Measurements from ENCODE around the gene FNDC3B. TPM values are rescaled to one million over a fixed set of nuclear protein-coding genes. Genes with fewer than 3 reads are reported as not detected.

The FNDC3B gene
- total RNA-seq, 5 donors from 2014 or later (not counting 1 experiment from before 2014, with no cell fraction given), result 18.1 to 46.5 (median 23.5) TPM

- no peak for ATAC-seq (replicated peaks in 1 of 4)
- H3K4me3 ChIP-seq (ENCODE audit: control insufficient read depth in 1 of 2, extremely low read depth in 1 of 2, low read length in 1 of 2), result no peak overlapping the region
- Mint-ChIP-seq H3K9me3 (no peaks in the 10 kb centered on the region), H3K4me1 (peaks cover 75 to 89% (median 87%) of the 10 kb centered on the region in 3 donors), H3K27ac (peak overlapping the region in 1 of 2 donors; percentile 3), H3K4me3 (peak overlapping the region in 1 of 3 donors; percentile 0), H3K36me3 (no peaks in the 10 kb centered on the region), H3K27me3 (no peaks in the 10 kb centered on the region)
- no peaks in the 10 kb centered on the region for H3K9me3 ChIP-seq
- no CpG with 5 or more reads among the region's 1 CpG for WGBS (ENCODE audit: insufficient coverage)
- H3K36me3 ChIP-seq (ENCODE audit: control insufficient read depth in 2 of 2, extremely low read depth in 1 of 2, insufficient read depth in 1 of 2, low read length in 1 of 2), result no peaks in the 10 kb centered on the region
- CTCF ChIA-PET, result no interaction called here
- peaks cover 13 to 43% of the 10 kb centered on the region in 2 experiments for H3K4me1 ChIP-seq (ENCODE audit: control insufficient read depth in 1 of 2, extremely low read depth in 1 of 2, insufficient read depth in 2 of 2, low read length in 2 of 2)
- no peak for DNase-seq
- H3K27me3 ChIP-seq (replicated peaks in 1 of 2; ENCODE audit: control insufficient read depth in 2 of 2, extremely low read depth in 1 of 2, insufficient read depth in 2 of 2, low read length in 1 of 2), result no peaks in the 10 kb centered on the region
- POLR2A ChIA-PET, result interaction anchor here in 1 of 2 donors (0.7 kb wide), 1 partner anchor 621 kb away, joined by 3 read pairs; no protein-coding TSS in a partner anchor
- no peak overlapping the region for H3K27ac ChIP-seq (ENCODE audit: low read length)
Measured at GRCh38 chr3:172099495-172099808, 60.1 kb downstream of the FNDC3B start.

DNA sequence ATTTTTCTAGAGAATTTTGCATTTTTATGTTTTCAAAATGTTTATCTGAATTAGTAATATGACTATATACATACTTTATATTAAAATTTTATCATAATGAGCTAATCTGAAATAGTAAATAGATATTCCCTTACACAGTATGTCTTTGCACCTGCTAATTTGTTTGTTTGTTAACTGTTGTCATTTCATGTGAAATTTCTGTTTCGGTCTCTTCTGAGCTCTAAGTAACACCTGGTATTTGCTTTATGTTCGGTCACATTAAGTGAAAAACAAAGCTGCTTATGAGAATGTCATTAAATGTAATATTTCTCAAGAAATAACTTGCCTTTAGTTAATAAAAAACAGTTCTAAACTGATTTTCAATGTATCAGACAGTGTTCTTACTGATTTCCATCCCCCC lies 61.1 kb downstream of the FNDC3B start:
- CTCF ChIA-PET, result interaction anchor here in 1 of 2 donors (0.6 kb wide), 1 partner anchor 487 kb away, joined by 3 read pairs; no protein-coding TSS in a partner anchor
- Histone ChIP-seq H3K9me3 (no peaks in the 10 kb centered on the region), H3K4me3 (ENCODE audit: control insufficient read depth in 1 of 2, extremely low read depth in 1 of 2, low read length in 1 of 2) (no peak overlapping the region), H3K27me3 (replicated peaks in 1 of 2; ENCODE audit: control insufficient read depth in 2 of 2, extremely low read depth in 1 of 2, insufficient read depth in 2 of 2, low read length in 1 of 2) (no peaks in the 10 kb centered on the region), H3K27ac (ENCODE audit: low read length) (no peak overlapping the region), H3K36me3 (ENCODE audit: control insufficient read depth in 2 of 2, extremely low read depth in 1 of 2, insufficient read depth in 1 of 2, low read length in 1 of 2) (no peaks in the 10 kb centered on the region), H3K4me1 (ENCODE audit: control insufficient read depth in 1 of 2, extremely low read depth in 1 of 2, insufficient read depth in 2 of 2, low read length in 2 of 2) (peaks cover 14 to 48% of the 10 kb centered on the region in 2 experiments)
- Mint-ChIP-seq H3K36me3 (no peaks in the 10 kb centered on the region), H3K4me1 (peaks cover 73 to 88% (median 87%) of the 10 kb centered on the region in 3 donors), H3K27me3 (no peaks in the 10 kb centered on the region), H3K9me3 (no peaks in the 10 kb centered on the region), H3K27ac (no peak overlapping the region), H3K4me3 (no peak overlapping the region)
- no peak for DNase-seq
- ATAC-seq (replicated peaks in 1 of 4), result no peak
- no CpG with 5 or more reads among the region's 2 CpGs for WGBS (ENCODE audit: insufficient coverage)
- POLR2A ChIA-PET, result interaction anchor here in 1 of 2 donors (0.6 kb wide), 1 partner anchor 493 kb away, joined by 9 read pairs; no protein-coding TSS in a partner anchor

DNA sequence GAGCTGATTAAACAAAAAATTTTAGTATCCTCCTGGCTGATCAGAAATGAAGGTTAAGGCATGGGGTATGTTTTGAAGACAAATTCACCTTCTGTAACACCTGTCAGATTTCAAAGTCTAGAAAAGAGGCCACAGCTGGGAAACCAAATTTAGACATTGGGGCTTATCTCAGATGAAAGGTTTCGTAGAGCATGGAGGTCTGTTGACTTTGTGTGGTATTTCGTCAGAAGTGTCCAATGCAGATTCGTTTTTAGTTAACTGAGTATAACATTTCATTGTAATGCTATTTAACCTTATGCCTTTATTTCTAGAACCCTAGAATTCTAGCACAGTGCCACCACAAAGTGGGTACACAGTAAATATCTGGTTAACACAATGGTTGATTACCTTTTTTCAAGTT lies 61.7 kb downstream of the FNDC3B start:
- no CpG with 5 or more reads among the region's 3 CpGs for WGBS (ENCODE audit: insufficient coverage)

GRCh38 chr3:172102123-172102882 lies 62.9 kb downstream of the FNDC3B start:
- peaks cover 28 to 55% of the 10 kb centered on the region in 2 experiments for H3K4me1 ChIP-seq (ENCODE audit: control insufficient read depth in 1 of 2, extremely low read depth in 1 of 2, insufficient read depth in 2 of 2, low read length in 2 of 2)
- no peaks in the 10 kb centered on the region for H3K27me3 ChIP-seq (replicated peaks in 1 of 2; ENCODE audit: control insufficient read depth in 2 of 2, extremely low read depth in 1 of 2, insufficient read depth in 2 of 2, low read length in 1 of 2)
- no peaks in the 10 kb centered on the region for H3K9me3 ChIP-seq
- Mint-ChIP-seq H3K27ac (peak overlapping the region; percentile 89 to 91), H3K27me3 (no peaks in the 10 kb centered on the region), H3K9me3 (no peaks in the 10 kb centered on the region), H3K4me1 (peaks cover 74 to 90% (median 89%) of the 10 kb centered on the region in 3 donors), H3K4me3 (peak overlapping the region; percentile 32 to 66 (median 35)), H3K36me3 (no peaks in the 10 kb centered on the region)
- peak overlapping the region in 1 of 2 donors; percentile 35 for H3K4me3 ChIP-seq (ENCODE audit: control insufficient read depth in 1 of 2, extremely low read depth in 1 of 2, low read length in 1 of 2)
- POLR2A ChIA-PET, result interaction anchor here (0.6 to 1.2 kb wide), 7 partner anchors 8 to 522 kb away, joined by 3 to 5 read pairs (median 4); partner anchors contain the start of gene FNDC3B (in 1 of the 2)
- ATAC-seq (replicated peaks in 1 of 4), result peak; percentile 66 to 83 (median 79)
- peak overlapping the region; percentile 30 for H3K27ac ChIP-seq (ENCODE audit: low read length)
- CTCF ChIA-PET, result interaction anchor here in 1 of 2 donors (0.8 kb wide), 1 partner anchor 63 kb away, joined by 4 read pairs; the partner anchor contains the start of gene FNDC3B
- no CpG with 5 or more reads among the region's 5 CpGs for WGBS (ENCODE audit: insufficient coverage)
- H3K36me3 ChIP-seq (ENCODE audit: control insufficient read depth in 2 of 2, extremely low read depth in 1 of 2, insufficient read depth in 1 of 2, low read length in 1 of 2), result no peaks in the 10 kb centered on the region
- DNase-seq, result peak in 34 of 35 experiments; percentile 10 to 70 (median 36)

More for the DNA sequence above, 61.7 kb downstream of the FNDC3B start:
- Histone ChIP-seq H3K4me3 (ENCODE audit: control insufficient read depth in 1 of 2, extremely low read depth in 1 of 2, low read length in 1 of 2) (no peak overlapping the region), H3K36me3 (ENCODE audit: control insufficient read depth in 2 of 2, extremely low read depth in 1 of 2, insufficient read depth in 1 of 2, low read length in 1 of 2) (no peaks in the 10 kb centered on the region), H3K27ac (ENCODE audit: low read length) (no peak overlapping the region), H3K27me3 (replicated peaks in 1 of 2; ENCODE audit: control insufficient read depth in 2 of 2, extremely low read depth in 1 of 2, insufficient read depth in 2 of 2, low read length in 1 of 2) (no peaks in the 10 kb centered on the region), H3K4me1 (ENCODE audit: control insufficient read depth in 1 of 2, extremely low read depth in 1 of 2, insufficient read depth in 2 of 2, low read length in 2 of 2) (peaks cover 18 to 48% of the 10 kb centered on the region in 2 experiments), H3K9me3 (no peaks in the 10 kb centered on the region)
- H3K4me1 Mint-ChIP-seq, result peaks cover 73 to 88% (median 87%) of the 10 kb centered on the region in 3 donors
- H3K27me3 Mint-ChIP-seq, result no peaks in the 10 kb centered on the region
- H3K27ac Mint-ChIP-seq, result peak overlapping the region in 1 of 2 donors; percentile 41
- H3K9me3 Mint-ChIP-seq, result no peaks in the 10 kb centered on the region
- DNase-seq (no peak), ATAC-seq (replicated peaks in 1 of 4) (peak in 1 of 4 experiments; percentile 20)
- no peaks in the 10 kb centered on the region for H3K36me3 Mint-ChIP-seq
- ChIA-PET CTCF (interaction anchor here in 1 of 2 donors (0.6 kb wide), 1 partner anchor 486 kb away, joined by 3 read pairs; no protein-coding TSS in a partner anchor), POLR2A (no interaction called here)
- no peak overlapping the region for H3K4me3 Mint-ChIP-seq

DNA sequence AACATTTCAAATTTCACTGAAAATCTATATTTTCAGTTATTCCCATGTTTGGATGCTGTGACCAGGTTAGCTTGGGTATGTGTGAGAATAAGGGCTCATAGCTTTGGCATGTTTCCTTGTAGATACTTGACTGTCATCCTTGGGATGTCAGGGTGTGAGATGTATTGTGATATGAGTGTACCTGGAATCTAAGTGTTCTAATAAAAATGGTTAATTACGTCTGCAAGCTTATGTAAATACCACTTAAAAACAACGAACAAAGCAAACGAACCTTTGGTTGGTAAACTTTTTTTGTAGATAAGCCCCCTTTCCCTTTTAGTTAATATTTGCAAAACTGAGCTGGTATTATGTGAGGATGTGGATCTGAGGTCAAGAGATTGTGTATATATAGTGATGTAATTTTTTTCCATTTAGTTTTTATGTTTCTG lies 63.5 kb downstream of the FNDC3B start:
- CTCF ChIA-PET, result interaction anchor here in 1 of 2 donors (0.8 kb wide), 1 partner anchor 64 kb away, joined by 4 read pairs; the partner anchor contains the start of gene FNDC3B
- no peaks in the 10 kb centered on the region for H3K36me3 ChIP-seq (ENCODE audit: control insufficient read depth in 2 of 2, extremely low read depth in 1 of 2, insufficient read depth in 1 of 2, low read length in 1 of 2)
- no peaks in the 10 kb centered on the region for H3K27me3 ChIP-seq (replicated peaks in 1 of 2; ENCODE audit: control insufficient read depth in 2 of 2, extremely low read depth in 1 of 2, insufficient read depth in 2 of 2, low read length in 1 of 2)
- peak overlapping the region; percentile 30 for H3K27ac ChIP-seq (ENCODE audit: low read length)
- peaks cover 80 to 93% (median 92%) of the 10 kb centered on the region in 3 donors for H3K4me1 Mint-ChIP-seq
- no peaks in the 10 kb centered on the region for H3K9me3 ChIP-seq
- peaks cover 0 to 2% of the 10 kb centered on the region in 2 donors for H3K27me3 Mint-ChIP-seq
- POLR2A ChIA-PET, result interaction anchor here (0.6 to 1.2 kb wide), 3 partner anchors 14 to 522 kb away, joined by 4 to 5 read pairs (median 5); partner anchors contain the start of gene FNDC3B (in 1 of the 2)
- no CpG with 5 or more reads among the region's 3 CpGs for WGBS (ENCODE audit: insufficient coverage)
- no peak overlapping the region for H3K4me3 ChIP-seq (ENCODE audit: control insufficient read depth in 1 of 2, extremely low read depth in 1 of 2, low read length in 1 of 2)
- no peaks in the 10 kb centered on the region for H3K36me3 Mint-ChIP-seq
- peak overlapping the region; percentile 32 to 66 (median 35) for H3K4me3 Mint-ChIP-seq
- DNase-seq (no peak), ATAC-seq (replicated peaks in 1 of 4) (no peak)
- peaks cover 34 to 61% of the 10 kb centered on the region in 2 experiments for H3K4me1 ChIP-seq (ENCODE audit: control insufficient read depth in 1 of 2, extremely low read depth in 1 of 2, insufficient read depth in 2 of 2, low read length in 2 of 2)
- H3K9me3 Mint-ChIP-seq, result no peaks in the 10 kb centered on the region
- H3K27ac Mint-ChIP-seq, result peak overlapping the region; percentile 89 to 91

GRCh38 chr3:172103724-172104123 lies 64.3 kb downstream of the FNDC3B start:
- no peak for DNase-seq
- Histone ChIP-seq H3K27me3 (replicated peaks in 1 of 2; ENCODE audit: control insufficient read depth in 2 of 2, extremely low read depth in 1 of 2, insufficient read depth in 2 of 2, low read length in 1 of 2) (no peaks in the 10 kb centered on the region), H3K4me1 (ENCODE audit: control insufficient read depth in 1 of 2, extremely low read depth in 1 of 2, insufficient read depth in 2 of 2, low read length in 2 of 2) (peaks cover 43 to 69% of the 10 kb centered on the region in 2 experiments), H3K36me3 (ENCODE audit: control insufficient read depth in 2 of 2, extremely low read depth in 1 of 2, insufficient read depth in 1 of 2, low read length in 1 of 2) (no peaks in the 10 kb centered on the region), H3K4me3 (ENCODE audit: control insufficient read depth in 1 of 2, extremely low read depth in 1 of 2, low read length in 1 of 2) (no peak overlapping the region), H3K9me3 (no peaks in the 10 kb centered on the region), H3K27ac (ENCODE audit: low read length) (peak overlapping the region; percentile 13)
- Mint-ChIP-seq H3K36me3 (no peaks in the 10 kb centered on the region), H3K4me1 (peaks cover 88 to 95% (median 93%) of the 10 kb centered on the region in 3 donors), H3K27me3 (peaks cover 0 to 2% of the 10 kb centered on the region in 2 donors), H3K27ac (peak overlapping the region; percentile 82 to 89), H3K4me3 (peak overlapping the region in 1 of 3 donors; percentile 29), H3K9me3 (no peaks in the 10 kb centered on the region)
- no peak for ATAC-seq (replicated peaks in 1 of 4)
- no CpG with 5 or more reads among the region's 2 CpGs for WGBS (ENCODE audit: insufficient coverage)
- ChIA-PET CTCF (interaction anchor here (0.7 to 0.9 kb wide), 3 partner anchors 16 to 263 kb away, joined by 3 read pairs; no protein-coding TSS in a partner anchor), POLR2A (no interaction called here)

Measured in T-cell (primary cell).